IMR-90 (cell line): ENCODE measurements around the gene FLNA.
A peak's percentile ranks its signal among the peaks of the same experiment; 100 is the strongest.

Experiments used
- CEBPB ChIP-seq: IDR thresholded peaks from 2 replicates; pipeline ENCODE4 v1.6.1; 2012; ENCODE audit warnings: low read depth, low read length, improper control_type of control experiment
- CTCF ChIP-seq: conservative IDR thresholded peaks from 2 replicates; pipeline ENCODE4 v1.5.1; 2012; ENCODE audit warnings: mild to moderate bottlenecking, low read depth, low read length, improper control_type of control experiment
- ELK1 ChIP-seq: fragments of 150-350 bp; IDR thresholded peaks from 2 replicates; pipeline ENCODE4 v1.6.1; 2016; ENCODE audit warnings: low read depth, mild to moderate bottlenecking, low read length, moderate library complexity, borderline replicate concordance
- FOS ChIP-seq: fragments of 150-350 bp; IDR thresholded peaks from 2 replicates; pipeline ENCODE4 v1.6.1; 2016; ENCODE audit warnings: low read depth, low read length
- MXI1 ChIP-seq: IDR thresholded peaks from 2 replicates; pipeline ENCODE4 v1.6.1; 2012; ENCODE audit warnings: low read depth, mild to moderate bottlenecking, low read length, moderate library complexity, borderline replicate concordance
- POLR2A ChIP-seq: IDR thresholded peaks from 2 replicates; pipeline ENCODE4 v1.6.1; 2012; ENCODE audit warnings: mild to moderate bottlenecking, low read depth, low read length
- RAD21 ChIP-seq: IDR thresholded peaks from 2 replicates; pipeline ENCODE4 v1.6.1; 2012; ENCODE audit warnings: low read length, improper control_type of control experiment
- RCOR1 ChIP-seq: IDR thresholded peaks from 2 replicates; pipeline ENCODE4 v1.6.1; 2012; ENCODE audit warnings: mild to moderate bottlenecking, low read length, improper control_type of control experiment; ENCODE audit not compliant: insufficient replicate concordance
- RFX5 ChIP-seq: IDR thresholded peaks from 2 replicates; pipeline ENCODE4 v1.8.0; 2012; ENCODE audit warnings: low read depth, mild to moderate bottlenecking, low read length, moderate library complexity
- USF2 ChIP-seq: fragments of 150-350 bp; IDR thresholded peaks from 2 replicates; pipeline ENCODE4 v1.6.1; 2017; ENCODE audit warnings: mild to moderate bottlenecking, antibody characterized with exemption, low read length, low read depth

DNA sequence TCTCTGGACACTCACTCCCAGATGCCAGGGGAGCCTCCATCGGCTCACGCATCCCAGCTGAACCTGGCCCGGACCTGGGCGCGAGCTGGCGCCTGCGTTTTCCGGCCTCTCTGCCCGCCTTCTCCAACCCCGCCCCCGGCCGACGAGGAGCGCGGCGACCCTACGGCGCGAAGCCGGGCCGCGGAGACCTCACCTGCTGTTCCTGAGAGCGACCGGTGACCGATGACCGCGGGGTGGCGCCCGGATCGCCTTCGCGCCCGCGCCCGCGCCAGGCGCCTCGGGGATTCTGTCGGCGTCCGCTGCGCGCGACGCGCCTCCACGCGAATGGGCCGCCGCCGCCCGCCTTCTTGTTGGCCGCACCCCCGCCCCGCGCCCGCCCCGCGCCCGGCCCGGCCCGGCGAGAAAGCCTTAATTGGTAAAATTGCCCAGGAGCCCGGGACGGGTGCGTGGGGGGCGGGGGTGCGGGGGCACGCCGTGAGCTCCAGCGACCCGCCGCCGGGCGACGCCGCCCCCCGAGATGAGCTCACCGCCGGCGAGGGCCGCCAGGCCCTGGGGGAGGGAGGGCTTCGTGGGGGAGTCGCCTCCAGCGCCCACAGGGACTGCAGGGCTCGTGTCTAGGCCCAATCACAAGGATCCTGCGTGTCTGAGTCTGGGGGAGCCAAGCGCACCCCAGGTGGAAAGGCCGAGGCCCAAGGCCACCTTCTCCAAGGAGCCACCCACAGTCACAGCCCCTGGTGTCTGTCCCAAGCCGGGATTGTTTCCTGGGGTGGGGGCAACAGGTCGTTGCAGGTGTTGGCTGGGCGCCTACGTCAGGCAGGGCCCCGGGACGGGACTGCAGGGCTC, at the start of gene FLNA:
- TF ChIP-seq POLR2A (no peak), CEBPB (no peak), CTCF (0 out of 2 replicates have a peak, but pooled peaks have one; percentile 14), MXI1 (no peak), ELK1 (no peak), RFX5 (no peak), USF2 (no peak), RCOR1 (no peak), RAD21 (no peak), FOS (no peak)
